A673 (cell line): ENCODE data around the gene TFF2.

Source experiments
- CTCF ChIP-seq: fragments of 300-800, 200-600 bp; sonication (generic); conservative IDR thresholded peaks from 2 replicates; pipeline ENCODE4 v1.5.1; 2017; ENCODE audit warnings: low read depth, mild to moderate bottlenecking, antibody characterized with exemption, low read length, moderate library complexity, mixed read lengths
- EZH2 ChIP-seq: fragments of 200-600 bp; sonication (generic); IDR thresholded peaks from 2 replicates; pipeline ENCODE4 v1.6.1; 2017; ENCODE audit warnings: borderline replicate concordance, low read depth, mild to moderate bottlenecking, mixed read lengths, antibody characterized with exemption, low read length; ENCODE audit not compliant: poor library complexity, severe bottlenecking

GRCh38 chr21:42388740-42389448 lies 38.1 kb upstream of the TFF2 start:
- TF ChIP-seq CTCF (no peak), EZH2 (no peak)
